ENCODE measurements around the gene GZMH. TPM values are rescaled to one million over a fixed set of nuclear protein-coding genes. Genes with fewer than 3 reads are reported as not detected.

GZMH gene
- total RNA-seq, 1 donor from 2014 or later, result 7.5 TPM

GRCh38 chr14:24578558-24578957 lies 30.9 kb downstream of the GZMH start:
- H3K9me3 ChIP-seq, result no peaks in the 10 kb centered on the region
- no peak overlapping the region for H3K4me3 ChIP-seq
- ATAC-seq (no peak), DNase-seq (no peak)
- no peaks in the 10 kb centered on the region for H3K27me3 ChIP-seq (ENCODE audit: low read depth)
- no peak for TF ChIP-seq CTCF (IDR thresholded peaks at IDR 0.05)
- intact Hi-C loops (cut with DNase I), result no loop called here
- no peaks in the 10 kb centered on the region for H3K4me1 ChIP-seq
- H3K36me3 ChIP-seq, result no peaks in the 10 kb centered on the region
- H3K27ac ChIP-seq, result no peak overlapping the region

- Histone ChIP-seq H3K27ac (no peak overlapping the region), H3K4me1 (no peaks in the 10 kb centered on the region), H3K36me3 (no peaks in the 10 kb centered on the region), H3K4me3 (no peak overlapping the region), H3K27me3 (ENCODE audit: low read depth) (no peaks in the 10 kb centered on the region), H3K9me3 (no peaks in the 10 kb centered on the region)
- intact Hi-C loops (cut with DNase I), result no loop called here
- DNase-seq (no peak), ATAC-seq (no peak)
- no peak for TF ChIP-seq CTCF (IDR thresholded peaks at IDR 0.05)
These were observed 32.7 kb downstream of the GZMH start for GRCh38 chr14:24576771-24577170.

- intact Hi-C loops (cut with DNase I), result no loop called here
- ATAC-seq, result peak in 1 of 2 donors; percentile 60
- H3K27me3 ChIP-seq (ENCODE audit: low read depth), result no peaks in the 10 kb centered on the region
- no peak for DNase-seq
- no peaks in the 10 kb centered on the region for H3K36me3 ChIP-seq
- no peak within 1 kb of the TSS for H3K27ac ChIP-seq
- H3K4me3 ChIP-seq, result no peak within 1 kb of the TSS
- no peak for TF ChIP-seq CTCF (IDR thresholded peaks at IDR 0.05)
- H3K9me3 ChIP-seq, result no peaks in the 10 kb centered on the region
- H3K4me1 ChIP-seq, result no peaks in the 10 kb centered on the region
These were observed 33.3 kb downstream of the GZMH start, which contains the start of gene CTSG for GRCh38 chr14:24576182-24576581. Gene CTSG, minus strand, starts transcription at chr14:24576250. Its CDS starts 27 bp downstream, at chr14:24576223.

- ATAC-seq (peak in 1 of 2 donors; percentile 27), DNase-seq (no peak)
- Histone ChIP-seq H3K36me3 (no peaks in the 10 kb centered on the region), H3K27me3 (ENCODE audit: low read depth) (no peaks in the 10 kb centered on the region), H3K4me1 (no peaks in the 10 kb centered on the region), H3K9me3 (peaks cover 3% of the 10 kb centered on the region), H3K27ac (no peak overlapping the region), H3K4me3 (no peak overlapping the region)
- intact Hi-C loops (cut with DNase I), result no loop called here
- TF ChIP-seq CTCF (IDR thresholded peaks at IDR 0.05), result no peak
These were observed 35.2 kb downstream of the GZMH start for GRCh38 chr14:24574206-24574774.

GRCh38 chr14:24566318-24566717 lies 43.2 kb downstream of the GZMH start:
- H3K4me1 ChIP-seq, result no peaks in the 10 kb centered on the region
- no peak for TF ChIP-seq CTCF (IDR thresholded peaks at IDR 0.05)
- ATAC-seq (no peak), DNase-seq (no peak)
- intact Hi-C loops (cut with DNase I), result no loop called here
- no peaks in the 10 kb centered on the region for H3K36me3 ChIP-seq
- no peak overlapping the region for H3K4me3 ChIP-seq
- no peaks in the 10 kb centered on the region for H3K27me3 ChIP-seq (ENCODE audit: low read depth)
- H3K27ac ChIP-seq, result no peak overlapping the region
- H3K9me3 ChIP-seq, result peaks cover 30% of the 10 kb centered on the region
